Neural crest cell (in vitro differentiated cells): ENCODE data around the gene YIPF5. TPM values are rescaled to one million over a fixed set of nuclear protein-coding genes. Genes with fewer than 3 reads are reported as not detected.
A peak's percentile ranks its signal among the peaks of the same experiment; 100 is the strongest.

Source experiments
- DNase-seq: peaks from one replicate; pipeline ENCODE4 v3.0.0; 2021; ENCODE audit warnings: low read depth, mixed read lengths, low spot score
- H3K27ac Mint-ChIP-seq: one replicate; pipeline ENCODE4 v1.8.0; 2021; ENCODE audit warnings: mild to moderate bottlenecking, mixed read lengths; ENCODE audit not compliant: unreplicated experiment
- H3K27me3 Mint-ChIP-seq: 2 replicates; pipeline ENCODE4 v1.8.0; 2021; ENCODE audit warnings: low read depth, mild to moderate bottlenecking, mixed read lengths
- H3K36me3 Mint-ChIP-seq: 2 replicates; pipeline ENCODE4 v1.8.0; 2021; ENCODE audit warnings: low read depth, mild to moderate bottlenecking, mixed read lengths
- H3K4me1 Mint-ChIP-seq: 2 replicates; pipeline ENCODE4 v1.8.0; 2021; ENCODE audit warnings: mixed read lengths
- H3K4me3 Mint-ChIP-seq: one replicate; pipeline ENCODE4 v1.8.0; 2021; ENCODE audit warnings: mild to moderate bottlenecking, mixed read lengths
- H3K9me3 Mint-ChIP-seq: 2 replicates; pipeline ENCODE4 v1.8.0; 2021; ENCODE audit warnings: mixed read lengths
- CTCF ChIP-seq: fragments of 200-600 bp; sonication (generic); conservative IDR thresholded peaks from 2 replicates; pipeline ENCODE4 v1.5.0; 2021; ENCODE audit warnings: antibody characterized with exemption, mild to moderate bottlenecking
- total RNA-seq: library from RNA; stranded (reverse); gene quantifications from 2 replicates; pipeline ENCODE4 v1.2.1, GENCODE V29; 2021

YIPF5 gene
- total RNA-seq, 1 donor from 2014 or later: 40.5 TPM

GRCh38 chr5:144142824-144143162 is 27.7 kb downstream of the YIPF5 start:
- no peak for DNase-seq
- peaks cover 7% of the 10 kb centered on the region for H3K4me1 Mint-ChIP-seq
- H3K27ac Mint-ChIP-seq: no peak overlapping the region
- TF ChIP-seq CTCF: no peak
- no peak overlapping the region for H3K4me3 Mint-ChIP-seq
- H3K36me3 Mint-ChIP-seq: no peaks in the 10 kb centered on the region
- no peaks in the 10 kb centered on the region for H3K9me3 Mint-ChIP-seq
- no peaks in the 10 kb centered on the region for H3K27me3 Mint-ChIP-seq

- no peak overlapping the region for H3K27ac Mint-ChIP-seq
- no peaks in the 10 kb centered on the region for H3K36me3 Mint-ChIP-seq
- no peak overlapping the region for H3K4me3 Mint-ChIP-seq
- H3K27me3 Mint-ChIP-seq: no peaks in the 10 kb centered on the region
- H3K4me1 Mint-ChIP-seq: peaks cover 7% of the 10 kb centered on the region
- H3K9me3 Mint-ChIP-seq: no peaks in the 10 kb centered on the region
- no peak for DNase-seq
- TF ChIP-seq CTCF: peak; percentile 80
Observed at GRCh38 chr5:144142139-144142823, 28.2 kb downstream of the YIPF5 start.

- peaks cover 7% of the 10 kb centered on the region for H3K4me1 Mint-ChIP-seq
- H3K36me3 Mint-ChIP-seq: no peaks in the 10 kb centered on the region
- H3K27ac Mint-ChIP-seq: no peak overlapping the region
- TF ChIP-seq CTCF: no peak
- H3K9me3 Mint-ChIP-seq: no peaks in the 10 kb centered on the region
- no peaks in the 10 kb centered on the region for H3K27me3 Mint-ChIP-seq
- no peak for DNase-seq
- no peak overlapping the region for H3K4me3 Mint-ChIP-seq
Observed at GRCh38 chr5:144141585-144141984, 28.9 kb downstream of the YIPF5 start.

- DNase-seq: no peak
- H3K36me3 Mint-ChIP-seq: no peaks in the 10 kb centered on the region
- no peak overlapping the region for H3K27ac Mint-ChIP-seq
- H3K27me3 Mint-ChIP-seq: no peaks in the 10 kb centered on the region
- no peak overlapping the region for H3K4me3 Mint-ChIP-seq
- H3K4me1 Mint-ChIP-seq: peaks cover 3% of the 10 kb centered on the region
- no peaks in the 10 kb centered on the region for H3K9me3 Mint-ChIP-seq
- TF ChIP-seq CTCF: no peak
Observed at GRCh38 chr5:144139586-144139985, 30.9 kb downstream of the YIPF5 start.

GRCh38 chr5:144135113-144135762 is 35.2 kb downstream of the YIPF5 start:
- no peak for TF ChIP-seq CTCF
- no peaks in the 10 kb centered on the region for H3K4me1 Mint-ChIP-seq
- H3K36me3 Mint-ChIP-seq: no peaks in the 10 kb centered on the region
- no peak for DNase-seq
- H3K27ac Mint-ChIP-seq: no peak overlapping the region
- no peaks in the 10 kb centered on the region for H3K9me3 Mint-ChIP-seq
- H3K4me3 Mint-ChIP-seq: no peak overlapping the region
- H3K27me3 Mint-ChIP-seq: no peaks in the 10 kb centered on the region
